GM12801 (cell line): ENCODE results near the gene NGF.

ENCODE experiments used
- CTCF ChIP-seq: IDR thresholded peaks from one replicate; pipeline ENCODE4 v1.5.1; 2011; ENCODE audit warnings: control low read depth; ENCODE audit not compliant: insufficient read length; ENCODE audit errors: extremely low read depth

The NGF gene

DNA sequence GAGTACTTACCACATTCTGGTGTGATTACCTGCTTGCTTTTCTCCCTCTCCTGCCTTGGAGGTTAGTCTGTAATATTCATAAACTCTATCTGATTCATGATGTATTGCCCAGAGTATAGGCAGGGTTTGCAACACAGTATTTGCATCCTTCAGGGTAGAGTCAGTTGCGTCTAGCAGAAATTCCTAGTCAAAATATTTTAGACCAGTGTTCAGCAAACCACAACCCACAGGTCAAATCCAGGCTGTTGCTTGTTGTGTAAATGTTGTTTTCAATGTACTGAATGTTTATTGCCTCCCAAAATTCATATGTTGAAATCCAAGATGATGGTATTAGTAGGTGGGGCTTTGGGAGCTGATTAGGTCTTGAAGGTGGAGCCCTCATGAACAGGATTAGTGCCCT lies 82.9 kb downstream of the NGF start:
- no peak for TF ChIP-seq CTCF

- no peak for TF ChIP-seq CTCF
Observed at GRCh38 chr1:115252585-115252984, 85.5 kb downstream of the NGF start.

GRCh38 chr1:115251856-115252255 lies 86.2 kb downstream of the NGF start:
- no peak for TF ChIP-seq CTCF

DNA sequence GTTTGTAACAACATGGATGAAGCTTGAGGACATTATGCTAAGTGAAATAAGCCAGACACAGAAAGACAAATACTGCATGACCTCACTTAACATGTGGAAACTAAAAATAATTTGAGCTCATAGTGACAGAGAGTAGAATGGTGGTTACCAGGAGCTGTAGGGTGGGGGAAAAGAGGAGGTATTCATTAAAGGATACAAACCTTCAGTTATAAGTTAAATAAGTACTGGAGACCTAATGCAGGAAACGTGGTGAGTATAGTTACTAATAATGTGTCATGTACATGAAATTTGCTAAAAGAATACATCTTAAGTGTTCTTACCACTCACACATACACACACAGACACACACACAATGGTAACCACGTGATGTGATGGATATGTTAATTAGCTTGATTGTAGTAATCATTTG lies 86.7 kb downstream of the NGF start:
- TF ChIP-seq CTCF: no peak

DNA sequence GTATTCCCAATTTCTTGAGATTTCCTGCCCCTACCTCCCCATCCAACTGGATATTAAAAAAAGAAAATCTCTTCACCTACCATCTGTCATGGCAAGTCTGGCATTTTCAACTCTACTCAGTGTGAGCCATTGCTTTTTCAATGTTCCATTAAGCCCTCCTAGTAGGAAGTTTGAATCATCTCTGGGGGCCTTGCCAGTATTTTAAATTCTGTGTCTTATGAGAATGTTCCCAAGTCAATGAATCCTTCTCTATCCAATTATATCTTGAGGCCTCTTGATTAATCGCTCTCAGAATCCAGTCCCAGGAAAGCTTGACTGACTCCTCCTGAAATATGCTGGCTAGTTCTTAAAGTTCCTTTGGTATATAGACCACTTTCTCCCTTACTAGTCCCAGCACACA lies 91.5 kb downstream of the NGF start:
- no peak for TF ChIP-seq CTCF

- TF ChIP-seq CTCF: no peak
Observed at GRCh38 chr1:115245227-115245626, 92.8 kb downstream of the NGF start.

GRCh38 chr1:115242543-115242942 lies 95.5 kb downstream of the NGF start:
- TF ChIP-seq CTCF: no peak

DNA sequence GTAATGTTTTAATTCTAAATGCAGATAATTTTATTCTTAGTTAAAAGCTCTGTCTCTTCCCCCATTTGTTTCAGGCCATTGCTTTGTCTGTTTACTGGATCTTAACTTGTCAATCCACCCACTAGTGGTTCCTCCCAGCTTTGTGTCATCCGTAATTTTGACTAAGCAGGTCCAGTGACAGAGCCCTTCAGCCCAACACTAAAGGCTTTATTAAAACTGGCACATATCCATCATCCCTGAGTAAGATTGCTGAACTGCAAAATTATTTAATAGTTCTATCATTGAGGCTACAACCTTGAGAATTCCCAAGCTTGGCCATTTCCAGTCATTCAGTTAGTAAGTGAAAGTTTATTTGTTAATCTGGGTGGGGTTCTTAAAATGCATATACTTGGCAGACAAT lies 96.7 kb downstream of the NGF start:
- TF ChIP-seq CTCF: no peak
